GM21529 (cell line): Measurements from ENCODE around the gene ZFPL1.
"Not testable (repeated sequence)": the region's sequence is repeated elsewhere in the genome, so short reads cannot be mapped to it uniquely, and the experiment has no call there.

ENCODE experiments used
- ATAC-seq: cut with Tn5 transposase; IDR thresholded peaks from one replicate; pipeline ENCODE4 v1.9.1; 2021; ENCODE audit not compliant: unreplicated experiment

The ZFPL1 gene

DNA sequence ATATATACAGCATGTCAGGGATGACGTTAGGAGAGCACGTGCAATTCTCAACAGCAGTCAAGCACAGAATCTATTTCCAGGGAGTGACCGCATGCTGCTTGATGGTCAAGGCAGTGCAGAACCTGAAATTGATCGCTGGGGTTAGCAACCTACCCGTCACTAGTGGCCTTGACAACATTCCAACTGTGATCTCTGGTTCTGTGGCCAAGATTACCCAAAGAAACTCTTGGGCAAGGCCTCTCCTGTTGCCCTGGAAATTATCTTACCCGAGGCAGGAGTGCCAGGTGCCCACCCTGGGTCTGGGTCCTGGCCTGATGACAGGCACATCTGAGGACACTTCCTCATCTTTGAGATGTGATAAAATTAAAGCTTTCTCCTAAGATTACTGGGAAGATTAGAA lies 29.8 kb downstream of the ZFPL1 start:
- no peak for ATAC-seq

DNA sequence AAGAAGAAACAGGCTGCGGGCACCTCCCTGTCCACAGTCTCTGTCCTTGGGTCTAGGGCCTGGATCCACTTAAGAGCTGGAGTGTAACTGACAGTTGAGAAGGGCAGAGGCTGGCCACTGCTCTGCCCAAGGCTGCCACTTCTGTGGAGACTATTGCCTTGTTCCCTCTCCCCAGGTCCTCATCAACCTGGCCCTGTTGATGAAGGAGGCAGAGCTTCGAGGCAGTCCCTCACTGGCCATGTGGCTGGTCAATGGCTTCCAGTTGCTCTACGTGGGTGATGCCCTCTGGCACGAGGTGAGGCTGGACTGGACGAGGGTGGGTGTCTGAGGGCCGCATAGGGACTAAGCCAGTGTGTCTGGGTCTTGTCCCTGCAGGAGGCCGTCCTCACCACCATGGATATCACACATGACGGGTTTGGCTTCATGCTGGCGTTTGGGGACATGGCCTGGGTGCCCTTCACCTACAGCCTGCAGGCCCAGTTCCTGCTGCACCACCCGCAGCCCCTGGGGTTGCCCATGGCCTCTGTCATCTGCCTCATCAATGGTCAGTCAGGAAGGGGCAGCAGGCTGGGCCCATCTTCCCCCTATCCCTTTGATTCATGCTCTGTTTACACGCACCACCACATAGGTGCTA lies 30.6 kb downstream of the ZFPL1 start:
- ATAC-seq: no peak

DNA sequence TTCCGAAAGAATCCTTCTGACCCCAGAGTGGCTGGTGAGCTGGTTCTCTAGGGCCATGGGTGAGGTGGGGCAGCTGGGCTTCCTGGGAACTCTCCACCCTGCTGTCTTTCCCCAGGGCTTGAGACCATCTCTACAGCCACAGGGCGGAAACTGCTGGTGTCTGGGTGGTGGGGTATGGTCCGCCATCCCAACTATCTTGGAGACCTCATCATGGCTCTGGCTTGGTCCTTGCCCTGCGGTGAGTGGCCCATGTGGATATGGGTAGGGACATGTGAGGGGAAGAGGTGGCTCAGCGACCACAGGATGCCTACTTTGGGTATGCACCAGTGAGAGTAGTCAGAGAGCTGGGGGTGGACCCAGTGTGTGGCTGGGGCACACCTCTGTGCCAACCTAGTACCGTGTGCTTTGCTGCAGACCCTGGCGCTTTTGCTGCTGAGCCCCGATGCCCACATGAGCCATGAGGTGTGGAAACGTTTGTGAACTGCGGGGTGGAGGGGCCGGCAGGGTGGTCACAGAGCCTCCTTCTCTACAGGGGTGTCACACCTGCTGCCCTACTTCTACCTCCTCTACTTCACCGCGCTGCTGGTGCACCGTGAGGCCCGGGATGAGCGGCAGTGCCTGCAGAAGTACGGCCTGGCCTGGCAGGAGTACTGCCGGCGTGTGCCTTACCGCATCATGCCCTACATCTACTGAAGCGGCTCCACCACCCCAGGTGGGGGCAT lies 31.5 kb downstream of the ZFPL1 start:
- ATAC-seq: no peak

DNA sequence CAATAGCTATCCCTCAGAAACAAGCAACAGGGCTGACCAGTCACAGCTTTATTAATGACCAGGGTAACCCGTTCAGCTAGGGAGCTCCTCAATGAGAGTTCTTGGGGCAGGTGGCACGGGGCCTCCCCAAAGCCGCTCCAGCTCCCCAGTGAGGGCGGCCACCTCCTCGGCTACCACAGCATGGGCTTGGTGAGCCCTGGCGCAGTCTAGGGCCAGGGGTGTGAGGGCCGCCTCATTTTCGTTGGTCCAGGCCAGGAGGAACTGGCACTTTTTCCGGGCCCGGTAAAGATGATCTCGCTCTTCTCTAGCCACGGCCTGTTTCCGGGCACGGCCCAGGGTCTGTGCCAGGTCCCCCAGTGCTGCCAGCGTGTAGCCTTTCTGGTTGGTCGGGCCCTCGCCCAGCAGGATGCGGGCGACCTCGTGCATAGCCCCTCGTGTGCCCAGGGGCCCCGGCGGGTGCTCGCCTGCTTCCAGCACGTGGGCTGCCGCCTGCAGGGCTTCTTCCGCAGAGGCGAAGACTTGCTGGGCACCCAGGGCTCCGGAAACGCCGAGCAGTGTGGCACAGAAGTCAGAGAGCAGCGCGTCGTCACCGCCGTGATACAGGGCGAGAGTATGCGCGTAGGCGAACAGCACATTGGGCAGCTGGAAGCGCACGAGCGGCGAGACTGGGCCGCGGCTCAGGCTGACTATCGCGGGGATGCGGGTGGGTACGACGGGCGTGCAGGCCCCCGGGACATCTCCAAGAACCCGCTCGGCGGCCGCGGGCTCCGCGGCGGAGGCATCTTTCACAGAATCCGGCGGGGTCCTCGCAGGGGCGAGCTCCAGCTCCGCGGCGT lies 32.6 kb downstream of the ZFPL1 start:
- ATAC-seq: no peak

DNA sequence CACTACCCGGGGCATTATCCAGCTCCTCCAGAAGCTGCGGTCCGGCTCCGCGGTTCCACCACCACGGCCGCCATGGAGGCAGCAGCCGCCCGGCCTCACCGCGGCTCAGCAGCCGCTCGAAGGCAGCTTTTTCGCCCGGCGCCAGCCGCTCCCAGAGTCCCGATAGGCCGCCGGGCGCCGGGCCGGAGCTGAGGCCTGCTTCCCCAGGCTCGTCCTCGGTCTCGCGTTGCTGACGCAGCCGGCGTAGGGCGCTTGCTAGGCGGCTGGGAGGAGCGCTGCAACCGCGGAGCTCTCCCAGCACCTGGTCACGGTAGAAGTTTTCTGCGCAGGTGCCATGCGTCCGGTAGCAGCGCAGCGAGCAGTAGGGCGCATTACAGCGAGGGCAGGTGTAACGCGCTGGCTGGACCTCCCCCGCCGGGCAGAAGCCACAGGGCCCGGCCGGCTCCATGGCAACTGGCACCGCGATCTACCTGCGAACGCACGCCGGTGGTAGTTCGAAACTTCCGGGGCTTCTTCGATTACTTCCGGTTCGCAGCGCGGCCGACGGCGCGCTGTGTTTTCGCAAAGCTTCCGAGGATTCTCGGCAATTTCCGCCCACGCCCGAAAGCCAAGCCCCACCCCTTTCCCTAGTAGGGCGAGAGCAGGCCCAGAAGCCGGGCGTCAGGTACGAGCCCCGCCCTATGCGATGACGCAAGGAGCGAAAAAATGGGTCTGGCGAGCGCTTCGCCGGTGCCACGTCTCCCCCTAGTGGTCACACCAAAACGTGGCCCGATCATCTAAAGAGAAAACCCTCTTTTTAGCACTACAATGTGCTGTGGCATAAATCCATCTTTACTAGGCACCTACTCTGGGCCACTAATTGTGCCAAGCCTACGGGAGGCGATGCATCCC lies 33.4 kb downstream of the ZFPL1 start, which contains the start of gene ZNHIT2:
Gene ZNHIT2 (minus strand): TSS at position 496 of the 891 bp plus-strand sequence. CDS start 48 bp downstream, at position 448.
- ATAC-seq: peak; percentile 48

- ATAC-seq: no peak
Measured at GRCh38 chr11:65118097-65118837, 34.2 kb downstream of the ZFPL1 start.

- not testable (repeated sequence) for ATAC-seq
Measured at GRCh38 chr11:65118891-65119669, 35.1 kb downstream of the ZFPL1 start.

DNA sequence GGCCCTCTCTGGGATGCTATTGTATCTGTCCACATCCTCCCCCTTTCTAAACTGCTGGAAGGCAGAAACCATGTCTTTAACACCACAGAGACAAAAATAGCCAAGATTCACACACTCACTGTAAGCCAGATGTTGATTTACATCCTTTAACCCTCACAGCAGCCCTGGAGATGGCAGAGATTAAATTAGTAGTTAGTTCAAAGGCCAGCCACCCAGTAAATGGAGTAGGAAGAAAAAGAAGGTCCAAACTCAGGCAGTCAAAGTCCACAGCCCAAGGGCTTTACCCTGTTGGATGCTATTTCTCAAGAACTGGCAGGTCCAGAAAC lies 35.6 kb downstream of the ZFPL1 start:
- ATAC-seq: no peak

DNA sequence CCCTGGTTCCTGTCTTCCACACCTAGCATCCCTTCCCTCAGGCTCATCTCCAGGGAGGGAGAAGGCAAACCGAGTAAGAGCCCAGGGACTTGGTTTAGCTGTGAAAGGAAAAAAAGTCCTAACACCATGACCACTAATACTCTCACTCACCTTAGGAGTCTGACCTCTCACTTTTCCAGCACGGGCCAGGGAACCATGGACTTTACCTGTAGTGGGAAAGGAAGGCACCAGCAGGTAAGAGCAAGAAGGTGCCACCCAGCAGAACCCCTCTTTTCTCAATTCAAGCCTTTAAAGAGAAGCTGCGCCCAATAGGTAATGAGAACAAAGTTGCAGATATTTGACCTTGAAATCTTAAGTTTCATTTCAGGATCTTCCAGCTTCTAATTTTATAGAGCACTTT lies 36.8 kb downstream of the ZFPL1 start:
- ATAC-seq: no peak

DNA sequence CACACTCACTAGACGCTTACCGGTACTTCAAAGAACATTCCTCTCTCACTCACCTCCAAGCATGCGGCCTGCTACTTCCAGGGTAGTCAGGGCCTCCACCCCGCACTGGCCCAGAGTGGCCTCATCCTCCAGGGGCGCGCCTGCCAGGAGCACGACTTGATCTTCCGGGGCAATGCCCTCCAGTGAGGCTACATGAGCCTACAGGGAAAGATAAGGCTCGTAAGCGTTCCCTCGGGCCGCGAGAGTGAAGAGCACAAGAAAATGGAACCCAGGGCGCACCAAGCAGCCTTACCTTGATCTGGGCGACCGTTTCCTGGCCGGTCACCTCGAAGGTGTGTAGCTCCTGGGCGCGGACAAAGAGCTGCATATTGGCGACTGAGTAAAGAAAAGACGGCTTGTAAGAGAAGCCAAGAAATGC lies 37.4 kb downstream of the ZFPL1 start:
- ATAC-seq: no peak

GRCh38 chr11:65121865-65122696 lies 38.1 kb downstream of the ZFPL1 start, which contains the start of the genes FAU and MRPL49:
FAU (minus strand) TSS chr11:65122134; CDS start chr11:65121813, 321 bp downstream.
MRPL49 (plus strand) TSS chr11:65122321; CDS start chr11:65122347, 26 bp downstream.
- ATAC-seq: peak; percentile 65

GRCh38 chr11:65124480-65125196 lies 40.6 kb downstream of the ZFPL1 start:
- ATAC-seq: no peak

DNA sequence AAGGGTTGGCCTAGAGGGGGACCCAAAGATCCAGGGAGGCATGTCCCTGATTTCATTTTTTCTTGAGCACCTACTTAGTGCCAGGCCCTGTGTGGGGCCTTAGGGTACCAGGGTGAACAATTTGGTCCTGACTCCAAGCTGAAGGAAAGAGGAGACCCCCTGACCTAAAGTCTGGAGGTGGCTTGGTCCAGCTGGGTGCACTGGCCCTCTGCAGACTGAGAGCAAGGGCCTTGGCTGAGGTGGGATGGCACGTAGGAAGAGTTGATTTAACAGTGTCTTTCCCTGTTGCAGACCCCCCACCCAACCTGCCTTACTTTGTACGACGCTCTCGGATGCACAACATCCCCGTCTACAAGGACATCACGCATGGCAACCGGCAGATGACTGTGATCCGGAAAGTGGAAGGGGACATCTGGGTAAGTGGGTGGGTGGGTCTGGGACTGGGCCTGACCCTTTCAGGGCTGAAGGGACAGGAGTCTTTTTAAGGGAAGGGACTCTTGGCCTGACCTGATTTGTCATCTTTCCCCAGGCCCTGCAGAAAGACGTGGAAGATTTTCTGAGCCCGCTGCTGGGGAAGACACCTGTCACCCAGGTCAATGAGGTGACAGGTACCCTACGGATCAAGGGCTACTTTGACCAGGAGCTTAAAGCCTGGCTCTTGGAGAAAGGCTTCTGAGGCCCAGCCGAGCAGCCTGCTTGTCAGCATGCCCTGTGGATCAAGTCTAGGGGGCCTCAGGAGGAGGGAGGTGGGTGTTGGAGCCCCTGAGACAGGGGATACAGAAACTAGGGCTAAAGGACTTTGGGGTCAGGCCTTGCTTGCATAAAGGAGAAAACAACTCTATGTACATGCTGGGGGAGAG lies 41.4 kb downstream of the ZFPL1 start:
- no peak for ATAC-seq

DNA sequence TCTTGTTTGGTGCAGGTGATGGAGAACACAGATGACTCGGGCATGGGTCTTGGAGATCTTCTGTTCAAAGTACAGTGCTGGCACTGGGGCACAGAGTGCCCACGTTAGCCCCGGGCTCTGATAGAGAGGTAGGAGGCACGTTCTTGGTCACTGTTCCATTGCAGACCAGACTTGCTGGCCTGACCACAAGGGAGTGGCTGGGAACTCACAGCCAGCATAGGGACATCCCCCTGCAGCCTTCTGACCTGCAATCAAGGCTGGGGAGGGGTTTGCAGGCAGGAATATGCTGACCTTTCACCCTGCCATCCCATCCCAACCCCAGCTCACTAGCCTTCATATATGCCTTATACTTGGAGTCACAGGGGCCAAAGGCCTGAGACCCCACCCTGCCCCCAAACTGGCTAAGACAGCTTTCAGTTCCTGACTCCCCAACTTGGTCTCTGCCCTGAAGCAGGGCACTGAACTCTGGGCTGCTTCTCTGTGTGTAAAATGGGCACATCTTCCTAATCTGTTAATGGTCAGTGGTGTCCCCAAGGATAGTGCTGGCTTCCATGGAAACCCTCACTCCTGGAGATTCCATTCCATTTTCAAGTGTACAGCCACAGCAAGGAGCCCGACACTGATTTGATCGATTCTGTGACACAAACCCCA lies 42.7 kb downstream of the ZFPL1 start:
- ATAC-seq: no peak

GRCh38 chr11:65127473-65128181 lies 43.6 kb downstream of the ZFPL1 start:
- no peak for ATAC-seq
